Keratinocyte (primary cell): Measurements from ENCODE around the gene TMED6. TPM values are rescaled to one million over a fixed set of nuclear protein-coding genes. Genes with fewer than 3 reads are reported as not detected.

Experiments
- DNase-seq: peaks from one replicate; pipeline ENCODE4 v3.0.0-alpha.2; 2011; ENCODE audit warnings: low read depth, missing footprints, low spot score
- FAIRE-seq: peaks from 2 replicates; lab custom pipeline; 2011; peaks lifted over from hg19 to GRCh38; lab: Jason Lieb, UNC
- H2AFZ ChIP-seq: 2 replicates; pipeline ENCODE4 v1.6.0; 2012; ENCODE audit warnings: low read length, control low read depth, inconsistent platforms; ENCODE audit not compliant: control insufficient read depth
- H3K27ac ChIP-seq: 2 replicates; pipeline ENCODE4 v1.5.1; 2011; ENCODE audit warnings: low read length; ENCODE audit not compliant: control insufficient read depth, insufficient read depth
- H3K27me3 ChIP-seq: 3 replicates; pipeline ENCODE4 v1.6.0; 2011; ENCODE audit warnings: low read length; ENCODE audit not compliant: control insufficient read depth, insufficient read depth; ENCODE audit errors: extremely low read depth
- H3K36me3 ChIP-seq, 2 experiments: 2 replicates in 1 of 2; 3 replicates in 1 of 2; pipeline ENCODE4 v1.5.1; 2011; ENCODE audit warnings: low read length in 2 of 2, mild to moderate bottlenecking in 1 of 2; ENCODE audit not compliant: control insufficient read depth in 2 of 2, insufficient read depth in 2 of 2; ENCODE audit errors: extremely low read depth in 1 of 2
- H3K4me1 ChIP-seq: 3 replicates; pipeline ENCODE4 v1.5.1; 2011; ENCODE audit warnings: low read length; ENCODE audit not compliant: control insufficient read depth, insufficient read depth; ENCODE audit errors: extremely low read depth
- H3K4me2 ChIP-seq: 3 replicates; pipeline ENCODE4 v1.6.0; 2011; ENCODE audit warnings: low read depth, low read length; ENCODE audit not compliant: control insufficient read depth, insufficient read depth; ENCODE audit errors: extremely low read depth
- H3K4me3 ChIP-seq, 3 experiments: fragments of 200-600 bp in 1 of 3; sonication (generic) in 1 of 3; 2 replicates in 2 of 3; 3 replicates in 1 of 3; pipeline ENCODE4 v1.5.1; 2011 to 2016; ENCODE audit warnings: low read length in 3 of 3, mild to moderate bottlenecking in 3 of 3, control low read depth in 2 of 3, inconsistent platforms in 1 of 3, low read depth in 1 of 3, mixed read lengths in 1 of 3, mixed run types in 1 of 3, moderate library complexity in 1 of 3; ENCODE audit not compliant: control insufficient read depth in 2 of 3, insufficient read depth in 2 of 3; ENCODE audit errors: extremely low read depth in 1 of 3
- H3K79me2 ChIP-seq: 2 replicates; pipeline ENCODE4 v1.6.0; 2012; ENCODE audit warnings: low read length; ENCODE audit not compliant: control insufficient read depth, insufficient read depth
- H3K9ac ChIP-seq: 3 replicates; pipeline ENCODE4 v1.6.0; 2011; ENCODE audit warnings: low read length; ENCODE audit not compliant: control insufficient read depth, insufficient read depth; ENCODE audit errors: extremely low read depth
- H3K9me1 ChIP-seq: 3 replicates; pipeline ENCODE4 v1.6.0; 2011; ENCODE audit warnings: low read length; ENCODE audit not compliant: control insufficient read depth, insufficient read depth; ENCODE audit errors: extremely low read depth
- H3K9me3 ChIP-seq: 2 replicates; pipeline ENCODE4 v1.5.1; 2012; ENCODE audit warnings: low read depth, low read length; ENCODE audit not compliant: control insufficient read depth
- H4K20me1 ChIP-seq: 3 replicates; pipeline ENCODE4 v1.6.0; 2011; ENCODE audit warnings: low read length; ENCODE audit not compliant: control insufficient read depth, insufficient read depth; ENCODE audit errors: extremely low read depth
- EZH2 ChIP-seq: IDR thresholded peaks from one replicate; pipeline ENCODE4 v1.6.1; 2012; ENCODE audit warnings: inconsistent platforms, mild to moderate bottlenecking, low read length, moderate library complexity
- dilution Hi-C: fragments of 300-500 bp; cut with MboI; formaldehyde crosslinking; loops from one replicate; pipeline ENCODE4 v1.7.0; 2020; ENCODE audit warnings: low sequenced_read_pairs; ENCODE audit not compliant: extremely low pct_ligation_motif_present
- polyA plus RNA-seq, 5 experiments: library from polyadenylated mRNA; depleted of rRNA in 3 of 5; stranded (reverse) in 3 of 5; stranded (forward) in 1 of 5; unstranded in 1 of 5; fragments of >200 nt; gene quantifications; 1 replicate in 1 of 5; 2 replicates in 3 of 5; 3 replicates in 1 of 5; pipeline versions ENCODE4 v1.2.1 to v1.2.3, GENCODE V29; 2011 to 2012; ENCODE audit warnings: missing spikeins in 2 of 5, low read depth in 1 of 5, low replicate concordance in 1 of 5
- TF ChIP-seq, protein P1 (sequence below), 3 experiments: IDR thresholded peaks in 1 of 3; conservative IDR thresholded peaks in 1 of 3; optimal IDR thresholded peaks in 1 of 3; 2 replicates in 2 of 3; 3 replicates in 1 of 3; pipeline versions ENCODE3 to v1.5.1; 2011; ENCODE audit warnings: low read length in 3 of 3, mild to moderate bottlenecking in 3 of 3, moderate library complexity in 2 of 3, control low read depth in 1 of 3, inconsistent platforms in 1 of 3; ENCODE audit not compliant: insufficient read depth in 2 of 3; ENCODE audit errors: extremely low read depth in 1 of 3

The TMED6 gene
- polyA plus RNA-seq, 1 donor (not counting 4 experiments of a cell fraction or from before 2014, with no cell fraction given), result 0.09 TPM

DNA sequence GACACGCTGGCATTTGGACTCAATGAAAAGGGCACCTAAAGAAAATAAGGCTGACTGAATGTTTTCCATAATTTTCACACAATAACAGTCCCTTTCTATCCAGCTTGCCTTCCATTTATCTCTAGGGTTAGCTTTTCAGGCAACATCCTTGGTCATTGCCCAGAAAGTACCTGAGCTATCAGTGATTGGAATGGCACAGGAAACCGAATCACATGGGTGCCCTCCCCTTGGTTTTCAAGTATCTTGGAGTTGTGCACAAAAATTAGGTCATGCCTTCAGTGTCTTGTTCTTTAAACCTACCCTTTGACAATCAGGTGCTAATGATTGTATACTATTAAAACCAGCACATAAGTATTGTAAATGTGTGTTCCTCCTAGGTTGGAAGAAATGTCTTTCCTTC is 43.7 kb downstream of the TMED6 start:
- Histone ChIP-seq H3K27me3 (no peaks in the 10 kb centered on the region), H3K27ac (no peak overlapping the region), H3K9ac (no peak overlapping the region), H2AFZ (no peak overlapping the region), H4K20me1 (peaks cover 3% of the 10 kb centered on the region), H3K79me2 (peaks cover 16% of the 10 kb centered on the region), H3K4me3 (no peak overlapping the region), H3K36me3 (no peaks in the 10 kb centered on the region), H3K9me3 (no peaks in the 10 kb centered on the region), H3K9me1 (peaks cover 3% of the 10 kb centered on the region), H3K4me2 (no peak overlapping the region), H3K4me1 (peaks cover 10% of the 10 kb centered on the region)
- TF ChIP-seq EZH2, result no peak
- TF ChIP-seq, protein P1, sequence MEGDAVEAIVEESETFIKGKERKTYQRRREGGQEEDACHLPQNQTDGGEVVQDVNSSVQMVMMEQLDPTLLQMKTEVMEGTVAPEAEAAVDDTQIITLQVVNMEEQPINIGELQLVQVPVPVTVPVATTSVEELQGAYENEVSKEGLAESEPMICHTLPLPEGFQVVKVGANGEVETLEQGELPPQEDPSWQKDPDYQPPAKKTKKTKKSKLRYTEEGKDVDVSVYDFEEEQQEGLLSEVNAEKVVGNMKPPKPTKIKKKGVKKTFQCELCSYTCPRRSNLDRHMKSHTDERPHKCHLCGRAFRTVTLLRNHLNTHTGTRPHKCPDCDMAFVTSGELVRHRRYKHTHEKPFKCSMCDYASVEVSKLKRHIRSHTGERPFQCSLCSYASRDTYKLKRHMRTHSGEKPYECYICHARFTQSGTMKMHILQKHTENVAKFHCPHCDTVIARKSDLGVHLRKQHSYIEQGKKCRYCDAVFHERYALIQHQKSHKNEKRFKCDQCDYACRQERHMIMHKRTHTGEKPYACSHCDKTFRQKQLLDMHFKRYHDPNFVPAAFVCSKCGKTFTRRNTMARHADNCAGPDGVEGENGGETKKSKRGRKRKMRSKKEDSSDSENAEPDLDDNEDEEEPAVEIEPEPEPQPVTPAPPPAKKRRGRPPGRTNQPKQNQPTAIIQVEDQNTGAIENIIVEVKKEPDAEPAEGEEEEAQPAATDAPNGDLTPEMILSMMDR (optimal IDR thresholded peaks at IDR 0.05 in 1 of 3, IDR thresholded peaks at IDR 0.05 in 1 of 3, conservative IDR thresholded peaks at IDR 0.05 in 1 of 3; ENCODE audit: extremely low read depth in 1 of 3, insufficient read depth in 2 of 3, low read length in 3 of 3), result no peak
- dilution Hi-C loops, result no loop called here
- FAIRE-seq (no peak), DNase-seq (no peak)

DNA sequence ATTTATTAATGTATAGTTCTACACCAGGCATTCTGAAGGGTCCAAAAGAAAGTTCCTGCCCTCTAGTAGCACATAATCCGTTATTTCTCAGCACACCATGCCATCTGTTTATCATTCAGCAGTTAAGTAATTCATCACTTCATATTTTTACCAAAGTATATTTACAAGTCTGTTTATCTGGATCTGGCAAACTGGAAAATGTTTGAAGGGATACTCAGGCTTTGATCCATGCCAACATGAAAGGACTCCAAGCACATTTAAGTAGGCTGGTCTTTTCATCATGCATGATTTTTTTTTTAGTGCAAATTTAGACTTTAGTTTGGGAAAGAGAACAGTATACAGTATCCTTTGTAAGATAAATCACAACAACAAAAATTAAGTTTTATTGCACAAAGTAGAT is 44.5 kb downstream of the TMED6 start:
- DNase-seq (no peak), FAIRE-seq (no peak)
- Histone ChIP-seq H4K20me1 (peaks cover under 1% of the 10 kb centered on the region), H3K27me3 (no peaks in the 10 kb centered on the region), H3K9ac (no peak overlapping the region), H2AFZ (no peak overlapping the region), H3K9me1 (peaks cover under 1% of the 10 kb centered on the region), H3K79me2 (peaks cover 9% of the 10 kb centered on the region), H3K4me3 (no peak overlapping the region), H3K4me2 (no peak overlapping the region), H3K4me1 (peaks cover 7% of the 10 kb centered on the region), H3K27ac (no peak overlapping the region), H3K9me3 (no peaks in the 10 kb centered on the region), H3K36me3 (no peaks in the 10 kb centered on the region)
- TF ChIP-seq, protein P1 (optimal IDR thresholded peaks at IDR 0.05 in 1 of 3, IDR thresholded peaks at IDR 0.05 in 1 of 3, conservative IDR thresholded peaks at IDR 0.05 in 1 of 3; ENCODE audit: extremely low read depth in 1 of 3, insufficient read depth in 2 of 3, low read length in 3 of 3), result no peak
- dilution Hi-C loops, result no loop called here
